Cardiac fibroblast (primary cell): Measurements from ENCODE around the gene BMP7.

Experiments used
- DNase-seq, 2 donors: peaks; one replicate each; pipeline versions ENCODE4 v3.0.0 to v3.0.0-alpha.2; 2010; ENCODE audit warnings: low read depth in 2 of 2
- H3K4me3 ChIP-seq, 2 donors: replicated peaks in 1 of 2; 1 replicate in 1 of 2; 2 replicates in 1 of 2; pipeline ENCODE4 v1.5.1; 2011; ENCODE audit warnings: low read depth in 2 of 2, low read length in 2 of 2, mild to moderate bottlenecking in 2 of 2, moderate library complexity in 1 of 2
- CTCF ChIP-seq: IDR thresholded peaks from one replicate; pipeline ENCODE4 v1.5.1; 2011; ENCODE audit warnings: low read depth, mild to moderate bottlenecking, low read length, inconsistent platforms

BMP7 gene

GRCh38 chr20:57266291-57267157, at the start of gene BMP7:
BMP7 (minus strand) TSS chr20:57266641; CDS start chr20:57266122, 519 bp downstream.
- H3K4me3 ChIP-seq, result no peak within 1 kb of the TSS
- DNase-seq, result no peak

DNA sequence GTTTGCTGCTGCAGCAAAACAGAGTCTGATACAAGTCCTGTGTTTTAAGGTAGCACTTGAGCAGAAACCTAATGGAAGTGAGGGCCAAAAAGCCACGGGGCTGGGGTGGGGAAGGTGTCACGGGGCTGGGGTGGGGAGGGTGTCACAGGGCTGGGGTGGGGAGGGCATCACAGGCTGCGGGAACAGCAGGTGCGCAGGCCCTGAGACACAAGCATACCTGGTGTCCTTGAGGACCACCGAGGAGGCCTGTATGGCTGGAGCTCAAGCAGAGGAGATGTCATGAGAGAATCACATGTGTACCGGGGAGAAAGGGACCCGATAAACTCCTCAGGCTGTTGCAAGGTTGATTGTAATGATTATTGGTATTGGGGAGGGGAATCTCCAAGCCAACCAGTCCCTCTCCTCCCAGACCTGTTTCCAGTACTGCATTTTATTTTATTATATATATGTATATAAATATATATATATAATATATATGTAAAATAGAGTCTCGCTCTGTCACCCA, 49.6 kb upstream of the BMP7 start:
- DNase-seq, result no peak
- TF ChIP-seq CTCF, result no peak
- H3K4me3 ChIP-seq, result no peak overlapping the region

More at GRCh38 chr20:57266291-57267157, at the start of gene BMP7:
- no peak for TF ChIP-seq CTCF

DNA sequence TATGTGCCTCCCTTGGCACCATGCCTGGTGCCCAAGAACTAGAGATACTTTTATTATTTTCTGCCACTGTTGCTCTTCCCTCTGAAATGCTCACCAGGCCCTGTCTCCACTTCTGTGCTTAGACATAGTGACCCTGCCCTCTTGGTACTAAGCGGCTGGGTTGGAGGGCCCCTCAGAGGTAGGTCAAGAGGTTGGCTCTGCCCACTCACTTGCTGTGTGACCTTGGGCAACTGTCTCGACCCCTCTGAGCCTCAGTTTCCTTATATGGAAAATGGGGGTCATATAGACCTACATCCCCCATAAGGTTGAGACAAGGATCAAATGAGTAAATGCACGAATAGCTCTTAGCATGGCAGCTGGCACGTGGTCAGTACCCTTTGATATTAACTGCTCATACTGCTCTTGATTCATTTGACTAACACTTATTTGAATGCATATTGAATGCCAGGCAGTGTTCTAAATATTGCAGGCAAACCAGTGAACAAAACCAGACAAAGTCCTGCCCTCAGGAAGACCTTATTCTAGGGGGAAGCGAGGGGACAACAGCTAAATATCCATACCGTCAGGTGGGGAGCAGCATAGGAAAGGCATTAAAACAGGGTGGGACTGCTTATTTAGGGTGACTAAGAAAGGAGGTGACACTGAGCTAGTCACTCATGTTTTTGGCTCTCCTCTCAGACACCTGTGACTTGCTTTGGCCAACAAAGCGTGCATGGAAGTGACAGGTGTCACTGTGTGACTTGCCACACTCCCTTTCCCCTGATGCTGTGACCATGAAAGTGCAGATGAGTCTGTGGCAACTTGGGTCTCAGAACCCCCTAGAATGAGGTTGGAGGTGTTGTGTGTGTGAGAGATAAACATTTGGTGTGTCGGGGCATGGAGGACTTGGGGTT, 48.9 kb upstream of the BMP7 start:
- no peak for TF ChIP-seq CTCF
- DNase-seq, result no peak
- no peak overlapping the region for H3K4me3 ChIP-seq

DNA sequence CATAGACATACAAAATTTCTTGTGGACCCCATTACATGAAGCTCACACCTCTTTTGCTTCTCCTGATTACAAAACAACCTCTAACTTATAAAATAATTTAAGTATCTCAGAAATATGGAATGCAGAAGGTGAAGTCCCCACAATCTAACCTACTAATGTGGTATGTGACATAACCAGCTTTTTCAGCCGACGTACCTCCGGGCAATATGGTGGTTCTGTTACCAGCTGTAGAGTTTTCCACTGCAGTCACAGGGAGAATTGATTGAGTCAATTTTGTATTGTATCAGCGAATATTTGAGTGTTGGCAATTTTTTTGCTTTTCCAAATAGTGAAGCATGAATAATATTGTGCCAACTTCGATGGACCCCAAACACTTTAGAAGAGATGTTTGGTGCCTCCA, 47.5 kb upstream of the BMP7 start:
- no peak overlapping the region for H3K4me3 ChIP-seq
- no peak for TF ChIP-seq CTCF
- DNase-seq, result no peak

DNA sequence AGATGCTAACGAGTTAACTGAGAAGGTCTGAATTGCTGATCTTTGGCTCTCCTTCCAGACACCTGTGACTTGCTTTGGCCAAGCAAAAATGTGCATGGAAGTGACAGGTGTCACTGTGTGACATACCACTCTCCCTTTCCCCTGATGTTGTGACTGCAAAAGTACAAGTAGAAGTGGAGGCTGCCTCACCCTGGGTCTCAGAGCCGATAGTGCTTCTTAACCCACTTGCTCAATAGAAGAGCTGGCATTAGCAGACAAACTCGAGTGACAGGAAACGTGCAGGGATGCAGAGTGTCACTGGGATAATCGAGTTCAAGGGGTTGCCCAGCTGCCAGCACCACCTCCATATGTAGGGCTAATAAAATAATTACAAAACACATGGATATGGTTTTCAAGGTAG, 46.8 kb upstream of the BMP7 start:
- TF ChIP-seq CTCF, result no peak
- no peak for DNase-seq
- no peak overlapping the region for H3K4me3 ChIP-seq

DNA sequence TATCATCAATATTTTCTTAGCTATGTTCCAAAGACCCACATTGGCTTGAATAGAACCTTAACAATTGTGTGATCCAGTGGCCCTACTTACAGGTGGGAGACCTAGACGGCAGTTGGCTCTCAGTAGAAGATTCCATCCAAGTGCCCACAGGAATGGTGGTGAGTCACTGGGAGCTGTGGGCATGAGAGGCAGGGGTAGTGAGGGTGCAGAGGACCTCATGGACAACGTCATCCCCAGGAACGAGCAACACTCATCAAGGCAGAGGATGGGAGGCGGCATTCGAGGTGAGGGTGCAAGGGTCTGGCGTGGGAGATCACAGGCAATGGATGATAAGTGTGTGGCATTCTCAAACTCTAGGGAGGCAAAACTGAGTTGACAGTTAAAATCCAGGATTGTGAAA, 45.7 kb upstream of the BMP7 start:
- TF ChIP-seq CTCF, result no peak
- H3K4me3 ChIP-seq, result no peak overlapping the region
- no peak for DNase-seq
